ENCODE measurements around the gene ADRA1B. TPM values are rescaled to one million over a fixed set of nuclear protein-coding genes. Genes with fewer than 3 reads are reported as not detected.
A peak's percentile ranks its signal among the peaks of the same experiment; 100 is the strongest.

Gene ADRA1B
- total RNA-seq, 1 experiment from 2014 or later = 8.3 TPM

DNA sequence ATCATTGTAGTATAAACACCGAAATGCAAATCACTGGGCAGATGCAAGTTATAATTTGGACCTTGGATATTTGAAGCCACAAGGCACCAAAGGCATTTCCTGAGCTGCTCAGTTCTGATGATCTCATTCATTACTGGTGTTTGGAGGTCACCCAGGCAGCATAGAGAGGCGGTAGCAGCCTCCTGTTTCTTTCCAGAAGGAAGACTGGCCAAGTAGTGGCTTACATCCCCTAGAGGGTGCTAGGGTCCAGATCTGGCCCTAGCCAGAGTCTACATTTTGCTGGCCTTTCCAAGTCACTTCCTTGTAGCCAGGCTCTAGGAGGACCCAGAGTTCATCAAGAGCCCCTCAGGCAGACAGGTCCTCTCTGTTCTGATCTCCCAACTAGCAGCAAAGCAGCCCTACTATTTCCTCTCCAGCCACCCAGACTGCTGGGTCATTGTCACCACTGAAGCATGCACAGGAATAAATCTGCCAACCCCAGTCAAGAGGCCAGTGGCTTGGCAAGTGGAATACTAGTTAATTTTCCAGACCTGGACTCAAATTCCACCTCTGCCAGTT, 59.3 kb downstream of the ADRA1B start:
- TF ChIP-seq, protein P1, sequence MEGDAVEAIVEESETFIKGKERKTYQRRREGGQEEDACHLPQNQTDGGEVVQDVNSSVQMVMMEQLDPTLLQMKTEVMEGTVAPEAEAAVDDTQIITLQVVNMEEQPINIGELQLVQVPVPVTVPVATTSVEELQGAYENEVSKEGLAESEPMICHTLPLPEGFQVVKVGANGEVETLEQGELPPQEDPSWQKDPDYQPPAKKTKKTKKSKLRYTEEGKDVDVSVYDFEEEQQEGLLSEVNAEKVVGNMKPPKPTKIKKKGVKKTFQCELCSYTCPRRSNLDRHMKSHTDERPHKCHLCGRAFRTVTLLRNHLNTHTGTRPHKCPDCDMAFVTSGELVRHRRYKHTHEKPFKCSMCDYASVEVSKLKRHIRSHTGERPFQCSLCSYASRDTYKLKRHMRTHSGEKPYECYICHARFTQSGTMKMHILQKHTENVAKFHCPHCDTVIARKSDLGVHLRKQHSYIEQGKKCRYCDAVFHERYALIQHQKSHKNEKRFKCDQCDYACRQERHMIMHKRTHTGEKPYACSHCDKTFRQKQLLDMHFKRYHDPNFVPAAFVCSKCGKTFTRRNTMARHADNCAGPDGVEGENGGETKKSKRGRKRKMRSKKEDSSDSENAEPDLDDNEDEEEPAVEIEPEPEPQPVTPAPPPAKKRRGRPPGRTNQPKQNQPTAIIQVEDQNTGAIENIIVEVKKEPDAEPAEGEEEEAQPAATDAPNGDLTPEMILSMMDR (IDR thresholded peaks at IDR 0.05) = peak; percentile 36; the same call in 1 of the 2 replicates
- no peak for TF ChIP-seq TCF7L2 (IDR thresholded peaks at IDR 0.05; ENCODE audit: low read depth, low read length)
- BruUV-seq (replicated peaks) = no TSS peak
- in situ Hi-C loops (cut with HindIII; ENCODE audit: low pct_unique_long_range_greater_than_20kb, low sequenced_read_pairs) = no loop called here
- Histone ChIP-seq H3K4me3 (ENCODE audit: low read depth in 2 of 2, low read length in 2 of 2) (no peak overlapping the region), H3K36me3 (ENCODE audit: control insufficient read depth, insufficient read depth, low read length) (no peaks in the 10 kb centered on the region), H3K4me1 (ENCODE audit: control insufficient read depth, insufficient read depth, low read length) (no peaks in the 10 kb centered on the region), H3K27ac (ENCODE audit: low read length) (no peak overlapping the region), H3K9me3 (ENCODE audit: control insufficient read depth, insufficient read depth, low read depth, low read length) (no peaks in the 10 kb centered on the region), H3K27me3 (ENCODE audit: control insufficient read depth, insufficient read depth, low read length) (0 out of 2 replicates have a peak, but pooled peaks cover 3% of the 10 kb centered on the region)
- intact Hi-C loops (cut with micrococcal nuclease; ENCODE audit: unreplicated experiment) = no loop called here
- ChIA-PET POLR2A (no interaction called here), CTCF (no interaction called here)
- DNase-seq (ENCODE audit: low read depth, low spot score) = no peak
- peak; percentile 75 for ATAC-seq

DNA sequence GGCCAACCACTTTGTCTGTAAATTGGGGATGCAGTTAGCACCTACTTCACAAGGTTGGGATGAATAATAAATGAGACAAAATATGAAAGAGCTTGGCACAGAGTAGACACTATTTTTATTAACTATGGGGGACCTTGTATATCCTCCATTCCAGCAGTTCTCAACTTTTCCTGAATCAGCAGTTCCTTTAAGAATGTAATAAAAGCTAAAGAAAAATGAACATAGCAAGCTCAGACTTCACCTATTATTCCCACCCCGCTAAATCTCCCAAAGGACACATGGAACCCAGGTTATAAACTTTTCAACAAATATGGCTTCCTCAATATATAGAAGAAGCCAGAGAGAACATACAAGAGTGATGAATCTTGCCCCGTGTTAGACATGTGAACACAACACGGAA, 60.6 kb downstream of the ADRA1B start:
- Histone ChIP-seq H3K9me3 (ENCODE audit: control insufficient read depth, insufficient read depth, low read depth, low read length) (no peaks in the 10 kb centered on the region), H3K27ac (ENCODE audit: low read length) (no peak overlapping the region), H3K4me1 (ENCODE audit: control insufficient read depth, insufficient read depth, low read length) (no peaks in the 10 kb centered on the region), H3K36me3 (ENCODE audit: control insufficient read depth, insufficient read depth, low read length) (no peaks in the 10 kb centered on the region), H3K27me3 (ENCODE audit: control insufficient read depth, insufficient read depth, low read length) (no peaks in the 10 kb centered on the region), H3K4me3 (ENCODE audit: low read depth in 2 of 2, low read length in 2 of 2) (no peak overlapping the region)
- ChIA-PET CTCF (no interaction called here), POLR2A (no interaction called here)
- no peak for DNase-seq (ENCODE audit: low read depth, low spot score)
- intact Hi-C loops (cut with micrococcal nuclease; ENCODE audit: unreplicated experiment) = no loop called here
- in situ Hi-C loops (cut with HindIII; ENCODE audit: low pct_unique_long_range_greater_than_20kb, low sequenced_read_pairs) = no loop called here
- TF ChIP-seq POLR2AphosphoS5 (IDR thresholded peaks at IDR 0.05; ENCODE audit: low read depth, low read length) (no peak), TCF7L2 (IDR thresholded peaks at IDR 0.05; ENCODE audit: low read depth, low read length) (no peak), SIN3A (IDR thresholded peaks at IDR 0.05; ENCODE audit: borderline replicate concordance, insufficient read depth, low read depth, low read length) (no peak)
- TF ChIP-seq, protein P2, sequence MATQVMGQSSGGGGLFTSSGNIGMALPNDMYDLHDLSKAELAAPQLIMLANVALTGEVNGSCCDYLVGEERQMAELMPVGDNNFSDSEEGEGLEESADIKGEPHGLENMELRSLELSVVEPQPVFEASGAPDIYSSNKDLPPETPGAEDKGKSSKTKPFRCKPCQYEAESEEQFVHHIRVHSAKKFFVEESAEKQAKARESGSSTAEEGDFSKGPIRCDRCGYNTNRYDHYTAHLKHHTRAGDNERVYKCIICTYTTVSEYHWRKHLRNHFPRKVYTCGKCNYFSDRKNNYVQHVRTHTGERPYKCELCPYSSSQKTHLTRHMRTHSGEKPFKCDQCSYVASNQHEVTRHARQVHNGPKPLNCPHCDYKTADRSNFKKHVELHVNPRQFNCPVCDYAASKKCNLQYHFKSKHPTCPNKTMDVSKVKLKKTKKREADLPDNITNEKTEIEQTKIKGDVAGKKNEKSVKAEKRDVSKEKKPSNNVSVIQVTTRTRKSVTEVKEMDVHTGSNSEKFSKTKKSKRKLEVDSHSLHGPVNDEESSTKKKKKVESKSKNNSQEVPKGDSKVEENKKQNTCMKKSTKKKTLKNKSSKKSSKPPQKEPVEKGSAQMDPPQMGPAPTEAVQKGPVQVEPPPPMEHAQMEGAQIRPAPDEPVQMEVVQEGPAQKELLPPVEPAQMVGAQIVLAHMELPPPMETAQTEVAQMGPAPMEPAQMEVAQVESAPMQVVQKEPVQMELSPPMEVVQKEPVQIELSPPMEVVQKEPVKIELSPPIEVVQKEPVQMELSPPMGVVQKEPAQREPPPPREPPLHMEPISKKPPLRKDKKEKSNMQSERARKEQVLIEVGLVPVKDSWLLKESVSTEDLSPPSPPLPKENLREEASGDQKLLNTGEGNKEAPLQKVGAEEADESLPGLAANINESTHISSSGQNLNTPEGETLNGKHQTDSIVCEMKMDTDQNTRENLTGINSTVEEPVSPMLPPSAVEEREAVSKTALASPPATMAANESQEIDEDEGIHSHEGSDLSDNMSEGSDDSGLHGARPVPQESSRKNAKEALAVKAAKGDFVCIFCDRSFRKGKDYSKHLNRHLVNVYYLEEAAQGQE (IDR thresholded peaks at IDR 0.05; ENCODE audit: insufficient read depth in 1 of 2, low read depth in 2 of 2, low read length in 1 of 2) = no peak
- TF ChIP-seq, protein P1 (IDR thresholded peaks at IDR 0.05) = no peak
- no peak for ATAC-seq
- no TSS peak for BruUV-seq (replicated peaks)

Data from Panc1 (cell line).